Parathyroid adenoma (tissue), 2 donors: ENCODE data around the gene GNAZ.

Source experiments
- H2AFZ ChIP-seq: fragments of 300-600 bp; sonication (generic); one replicate; pipeline ENCODE4 v1.7.0; 2017; ENCODE audit warnings: antibody characterized with exemption, mild to moderate bottlenecking
- H3K27ac ChIP-seq: fragments of 300-600 bp; sonication (generic); one replicate; pipeline ENCODE4 v1.7.0; 2017
- H3K27me3 ChIP-seq: fragments of 300-600 bp; sonication (generic); one replicate; pipeline ENCODE4 v1.7.0; 2017; ENCODE audit warnings: low read length; ENCODE audit not compliant: control insufficient read depth, insufficient read depth
- H3K36me3 ChIP-seq: fragments of 300-600 bp; sonication (generic); one replicate; pipeline ENCODE4 v1.7.0; 2017; ENCODE audit warnings: low read length; ENCODE audit not compliant: control insufficient read depth, insufficient read depth
- H3K4me1 ChIP-seq: fragments of 300-600 bp; sonication (generic); one replicate; pipeline ENCODE4 v1.7.0; 2017; ENCODE audit warnings: control low read depth
- H3K4me2 ChIP-seq: fragments of 300-600 bp; sonication (generic); one replicate; pipeline ENCODE4 v1.7.0; 2017; ENCODE audit warnings: low read length
- H3K4me3 ChIP-seq: fragments of 300-600 bp; sonication (generic); one replicate; pipeline ENCODE4 v1.7.0; 2017; ENCODE audit warnings: low read depth, low read length
- H3K79me2 ChIP-seq: fragments of 300-600 bp; sonication (generic); one replicate; pipeline ENCODE4 v1.7.0; 2017; ENCODE audit warnings: control low read depth
- H3K9ac ChIP-seq: fragments of 300-600 bp; sonication (generic); one replicate; pipeline ENCODE4 v1.7.0; 2017; ENCODE audit warnings: mild to moderate bottlenecking
- H3K9me3 ChIP-seq: fragments of 300-600 bp; sonication (generic); one replicate; pipeline ENCODE4 v1.7.0; 2017; ENCODE audit warnings: low read length; ENCODE audit not compliant: control insufficient read depth
- TF ChIP-seq, protein P1 (sequence below): fragments of 300-600 bp; sonication (generic); IDR thresholded peaks from one replicate; pipeline ENCODE4 v1.7.0; 2017; ENCODE audit warnings: antibody characterized with exemption, mild to moderate bottlenecking
- donor health status: primary hyperparathyroidism.

GNAZ gene

DNA sequence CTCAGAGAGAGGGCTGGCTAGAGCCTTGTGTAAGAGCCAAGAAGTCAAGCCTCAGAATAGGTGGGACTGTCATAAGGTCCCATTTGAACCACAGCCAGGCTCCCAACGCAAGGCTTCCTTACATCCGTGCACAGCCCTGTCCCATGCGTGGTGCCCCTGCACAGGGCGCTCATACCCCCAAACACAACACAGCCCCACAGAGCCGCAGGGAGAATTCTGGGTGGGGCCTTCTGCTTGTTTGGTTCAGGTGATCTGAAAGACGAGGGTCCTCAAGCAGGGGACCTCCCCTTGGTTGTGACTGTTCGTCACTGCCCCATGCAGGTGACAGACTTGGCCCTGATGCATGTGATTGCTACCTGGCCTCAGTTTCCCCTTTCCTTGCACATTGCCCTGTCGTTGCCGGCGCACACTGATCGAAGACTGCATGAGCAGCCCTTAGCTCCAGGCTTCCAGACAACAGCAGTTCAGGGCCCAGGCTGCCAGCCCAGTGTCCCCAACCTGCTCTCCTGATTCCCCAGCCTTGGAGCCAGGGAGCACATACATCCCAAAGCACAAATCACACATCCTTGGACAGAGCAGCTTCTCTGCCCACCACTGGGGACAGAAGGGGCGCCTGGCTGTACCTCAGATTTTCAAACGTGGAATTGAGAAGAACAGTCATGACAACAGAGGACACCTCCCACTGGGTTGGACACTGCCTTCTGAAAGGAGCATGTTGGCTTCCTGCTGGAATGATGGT is 22.1 kb downstream of the GNAZ start:
- Histone ChIP-seq H3K9me3 (no peaks in the 10 kb centered on the region), H3K27ac (no peak overlapping the region), H3K36me3 (no peaks in the 10 kb centered on the region), H3K4me2 (no peak overlapping the region), H3K79me2 (no peaks in the 10 kb centered on the region), H3K4me3 (no peak overlapping the region), H3K27me3 (no peaks in the 10 kb centered on the region), H3K4me1 (peaks cover 3% of the 10 kb centered on the region), H2AFZ (no peak overlapping the region), H3K9ac (no peak overlapping the region)
- TF ChIP-seq, protein P1, sequence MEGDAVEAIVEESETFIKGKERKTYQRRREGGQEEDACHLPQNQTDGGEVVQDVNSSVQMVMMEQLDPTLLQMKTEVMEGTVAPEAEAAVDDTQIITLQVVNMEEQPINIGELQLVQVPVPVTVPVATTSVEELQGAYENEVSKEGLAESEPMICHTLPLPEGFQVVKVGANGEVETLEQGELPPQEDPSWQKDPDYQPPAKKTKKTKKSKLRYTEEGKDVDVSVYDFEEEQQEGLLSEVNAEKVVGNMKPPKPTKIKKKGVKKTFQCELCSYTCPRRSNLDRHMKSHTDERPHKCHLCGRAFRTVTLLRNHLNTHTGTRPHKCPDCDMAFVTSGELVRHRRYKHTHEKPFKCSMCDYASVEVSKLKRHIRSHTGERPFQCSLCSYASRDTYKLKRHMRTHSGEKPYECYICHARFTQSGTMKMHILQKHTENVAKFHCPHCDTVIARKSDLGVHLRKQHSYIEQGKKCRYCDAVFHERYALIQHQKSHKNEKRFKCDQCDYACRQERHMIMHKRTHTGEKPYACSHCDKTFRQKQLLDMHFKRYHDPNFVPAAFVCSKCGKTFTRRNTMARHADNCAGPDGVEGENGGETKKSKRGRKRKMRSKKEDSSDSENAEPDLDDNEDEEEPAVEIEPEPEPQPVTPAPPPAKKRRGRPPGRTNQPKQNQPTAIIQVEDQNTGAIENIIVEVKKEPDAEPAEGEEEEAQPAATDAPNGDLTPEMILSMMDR = no peak

DNA sequence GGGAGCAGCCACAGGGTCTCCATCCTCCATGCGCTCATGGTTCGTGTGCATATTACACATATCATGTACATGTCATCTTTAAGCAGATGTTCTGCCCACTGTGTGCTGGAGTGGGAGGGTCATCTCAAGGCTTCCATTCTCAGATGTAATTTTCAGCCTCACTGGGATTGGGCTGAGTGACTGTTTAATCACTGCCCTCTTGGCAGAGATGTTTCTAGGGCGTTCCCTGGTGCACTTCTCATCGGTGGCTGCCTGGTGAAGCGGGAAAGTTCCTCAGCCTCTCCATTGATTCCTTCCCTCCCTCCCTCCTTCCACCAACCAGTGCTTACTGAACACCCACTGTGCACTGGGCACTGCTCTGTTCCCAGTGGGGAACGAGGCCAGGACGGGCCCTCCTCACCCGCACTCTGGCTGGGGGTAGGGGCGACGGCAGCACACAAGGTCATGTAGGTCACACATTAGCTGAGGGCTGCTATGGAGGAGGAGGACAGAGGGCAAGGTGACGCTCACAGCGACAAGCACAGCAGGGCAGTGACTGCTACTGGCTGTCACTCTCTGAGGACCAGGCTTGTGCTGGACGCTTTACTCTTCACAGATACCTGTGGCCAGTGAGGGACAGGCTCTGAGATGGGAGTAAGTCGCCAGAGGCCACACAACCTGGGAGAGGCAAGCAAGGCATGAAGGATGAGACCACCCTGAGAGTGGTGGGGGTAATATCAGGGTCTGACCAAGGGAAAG is 22.9 kb downstream of the GNAZ start:
- no peaks in the 10 kb centered on the region for H3K27me3 ChIP-seq
- TF ChIP-seq, protein P1 = no peak
- H3K4me2 ChIP-seq = no peak overlapping the region
- H3K79me2 ChIP-seq = no peaks in the 10 kb centered on the region
- no peak overlapping the region for H3K4me3 ChIP-seq
- no peaks in the 10 kb centered on the region for H3K36me3 ChIP-seq
- peaks cover 3% of the 10 kb centered on the region for H3K4me1 ChIP-seq
- H2AFZ ChIP-seq = no peak overlapping the region
- no peak overlapping the region for H3K27ac ChIP-seq
- no peak overlapping the region for H3K9ac ChIP-seq
- H3K9me3 ChIP-seq = no peaks in the 10 kb centered on the region

DNA sequence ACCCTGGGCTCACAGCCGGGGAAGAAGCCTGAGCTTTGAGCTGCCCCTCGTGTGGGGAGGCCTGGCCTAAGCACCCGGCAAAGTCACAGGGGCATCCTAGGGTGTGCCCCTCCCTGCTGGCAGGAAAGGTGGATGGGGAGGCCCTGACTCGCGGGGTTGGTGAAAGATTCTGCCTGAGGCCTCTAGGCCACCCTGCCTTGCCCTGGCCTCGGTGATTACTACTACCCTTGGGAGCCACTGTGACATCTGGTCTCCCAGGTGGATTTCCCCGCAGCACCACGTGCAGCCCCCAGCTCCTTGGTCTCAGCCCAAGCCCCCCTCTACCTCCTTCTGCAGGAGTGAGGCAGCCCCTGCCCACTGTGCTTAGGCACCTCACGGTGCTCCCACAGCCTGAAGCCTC is 23.9 kb downstream of the GNAZ start:
- Histone ChIP-seq H3K9ac (no peak overlapping the region), H3K27me3 (no peaks in the 10 kb centered on the region), H3K9me3 (no peaks in the 10 kb centered on the region), H3K27ac (no peak overlapping the region), H3K4me3 (no peak overlapping the region), H2AFZ (no peak overlapping the region), H3K4me2 (no peak overlapping the region), H3K36me3 (no peaks in the 10 kb centered on the region), H3K4me1 (peaks cover 3% of the 10 kb centered on the region), H3K79me2 (no peaks in the 10 kb centered on the region)
- TF ChIP-seq, protein P1 = no peak

DNA sequence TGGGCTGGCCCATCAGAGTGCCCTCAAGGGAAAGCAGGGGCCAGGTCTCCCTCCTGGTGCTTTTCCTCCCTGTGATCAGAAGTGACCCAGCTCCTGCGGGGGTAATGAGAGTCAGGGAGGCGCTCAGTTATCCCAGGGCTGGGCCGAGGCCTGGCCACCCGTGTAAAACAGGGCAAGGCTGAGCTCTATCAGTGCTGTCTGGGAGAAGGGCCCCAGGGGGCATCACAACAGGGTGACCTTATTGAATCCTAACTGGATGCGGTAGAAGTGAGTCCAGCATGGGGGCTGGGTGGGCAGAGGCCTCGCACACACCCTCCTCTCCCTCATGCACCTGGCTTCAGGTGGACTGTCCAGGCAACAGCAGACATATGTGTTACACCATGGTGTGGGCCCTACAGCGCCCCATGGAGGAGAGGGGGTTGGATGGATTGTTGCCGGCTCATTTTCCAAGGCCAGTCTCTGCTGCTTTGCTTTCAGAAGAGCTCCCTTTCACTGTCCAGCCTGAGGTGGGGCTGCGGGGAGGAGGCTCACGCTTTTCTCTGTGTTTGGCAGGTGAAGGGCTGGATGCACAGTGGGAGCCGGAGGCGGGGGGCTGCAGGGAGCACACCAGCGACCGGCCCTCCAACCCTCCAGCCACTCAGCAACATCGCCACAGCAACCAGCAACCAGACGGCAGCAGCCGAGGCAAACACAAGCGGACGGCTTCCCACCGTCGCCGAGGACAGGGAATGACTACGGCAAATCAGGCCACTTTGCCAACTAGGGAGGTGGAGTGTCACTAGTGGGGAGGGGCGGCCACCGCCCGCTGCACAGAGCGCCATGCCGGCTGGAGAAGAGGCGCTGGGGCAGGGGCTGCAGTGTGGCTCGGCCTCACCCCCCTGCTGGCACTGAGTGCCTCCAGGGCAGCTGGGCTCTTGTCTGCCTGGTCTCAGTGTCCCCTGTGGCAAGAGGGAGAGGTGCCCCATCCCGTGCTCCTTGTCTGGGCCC is 24.7 kb downstream of the GNAZ start:
- Histone ChIP-seq H2AFZ (no peak overlapping the region), H3K9ac (no peak overlapping the region), H3K4me1 (peaks cover 3% of the 10 kb centered on the region), H3K4me2 (no peak overlapping the region), H3K9me3 (no peaks in the 10 kb centered on the region), H3K36me3 (no peaks in the 10 kb centered on the region), H3K4me3 (no peak overlapping the region), H3K79me2 (no peaks in the 10 kb centered on the region), H3K27ac (no peak overlapping the region), H3K27me3 (no peaks in the 10 kb centered on the region)
- TF ChIP-seq, protein P1 = no peak
